HCT116 (cell line): Measurements from ENCODE around the gene ANXA3. TPM values are rescaled to one million over a fixed set of nuclear protein-coding genes. Genes with fewer than 3 reads are reported as not detected.

Experiments
- ATAC-seq: fragments of 200-7000 bp; cut with Tn5 transposase; 2 replicates; pipeline ENCODE4 v1.9.1; 2020; ENCODE audit warnings: mild to moderate bottlenecking, moderate library complexity
- BruUV-seq: library from RNA; stranded (reverse); fragments of 400-500 nt; replicated peaks from 2 replicates; lab custom pipeline; 2021; lab: Mats Ljungman, UMichigan
- CTCF ChIA-PET: fragments of 300-600 bp; sonication (Branson Sonifier 250); formaldehyde crosslinking; loops from one replicate; lab custom pipeline; 2021; ENCODE audit warnings: antibody characterized with exemption; lab: Charles Lee
- POLR2A ChIA-PET: fragments of 300-600, 350-600 bp; sonication (Branson Sonifier 250); formaldehyde crosslinking; loops from one replicate; lab custom pipeline; 2021; ENCODE audit warnings: antibody characterized with exemption; lab: Charles Lee
- RAD21 ChIA-PET, 2 experiments: fragments of 300-600 bp; sonication (Branson Sonifier 250); formaldehyde crosslinking; loops; one replicate each; lab custom pipeline; 2023; ENCODE audit warnings: low total read pairs in 2 of 2; ENCODE audit not compliant: uncharacterized antibody in 2 of 2, unreplicated experiment in 2 of 2, low non-redundant PET in 1 of 2; lab: Charles Lee
- DNase-seq: peaks from one replicate; pipeline ENCODE4 v3.0.0-alpha.2; 2010; ENCODE audit warnings: low read depth, low spot score
- H2AFZ ChIP-seq: fragments of 200-600 bp; shearing (Covaris generic), sonication (generic); 2 replicates; pipeline ENCODE4 v1.6.1; 2017; ENCODE audit warnings: low read depth, mixed run types, mixed read lengths, antibody characterized with exemption, low read length; ENCODE audit not compliant: poor library complexity, severe bottlenecking
- H3K27ac ChIP-seq: 2 replicates; pipeline ENCODE4 v1.5.1; 2012; ENCODE audit warnings: low read depth, low read length
- H3K27me3 ChIP-seq: fragments of 200-600 bp; sonication (generic); 2 replicates; pipeline ENCODE4 v1.6.1; 2016; ENCODE audit warnings: mixed run types, low read length, mixed read lengths; ENCODE audit not compliant: insufficient read depth
- H3K36me3 ChIP-seq, 2 experiments: fragments of 200-500 bp in 1 of 2; fragments of 200-600 bp in 1 of 2; sonication (Bioruptor generic) in 1 of 2; sonication (generic) in 1 of 2; 2 replicates each; pipeline versions ENCODE4 v1.5.1 to v1.6.1; 2014 to 2016; ENCODE audit warnings: low read length in 2 of 2, inconsistent platforms in 1 of 2, mixed read lengths in 1 of 2, mixed run types in 1 of 2; ENCODE audit not compliant: insufficient read depth in 2 of 2, control insufficient read depth in 1 of 2
- H3K4me1 ChIP-seq, 2 experiments: fragments of 200-600 bp in 1 of 2; sonication (generic) in 1 of 2; 2 replicates each; pipeline versions ENCODE4 v1.5.1 to v1.6.1; 2012 to 2017; ENCODE audit warnings: low read length in 2 of 2, inconsistent platforms in 1 of 2, mild to moderate bottlenecking in 1 of 2, mixed read lengths in 1 of 2, mixed run types in 1 of 2, moderate library complexity in 1 of 2; ENCODE audit not compliant: insufficient read depth in 2 of 2, control insufficient read depth in 1 of 2
- H3K4me2 ChIP-seq: fragments of 200-600 bp; sonication (generic); 2 replicates; pipeline ENCODE4 v1.6.1; 2017; ENCODE audit warnings: mixed run types, low read length, mixed read lengths
- H3K4me3 ChIP-seq, 2 experiments: fragments of 200-600 bp in 1 of 2; sonication (generic) in 1 of 2; replicated peaks in 1 of 2; 2 replicates each; pipeline ENCODE4 v1.5.1; 2011 to 2016; ENCODE audit warnings: low read length in 2 of 2, control low read depth in 1 of 2, low read depth in 1 of 2, mild to moderate bottlenecking in 1 of 2, mixed read lengths in 1 of 2, mixed run types in 1 of 2
- H3K79me2 ChIP-seq: fragments of 200-600 bp; sonication (generic); 2 replicates; pipeline ENCODE4 v1.6.1; 2017; ENCODE audit warnings: mild to moderate bottlenecking, mixed run types, low read length, moderate library complexity, mixed read lengths; ENCODE audit not compliant: insufficient read depth
- H3K9ac ChIP-seq: fragments of 200-600 bp; sonication (generic); 2 replicates; pipeline ENCODE4 v1.6.1; 2016; ENCODE audit warnings: low read length, mixed read lengths
- H3K9me2 ChIP-seq: fragments of 200-600 bp; sonication (generic), shearing (Covaris generic); 2 replicates; pipeline ENCODE4 v1.6.1; 2017; ENCODE audit warnings: mixed run types, mild to moderate bottlenecking, moderate library complexity; ENCODE audit not compliant: insufficient read depth
- H3K9me3 ChIP-seq, 2 experiments: fragments of 200-500 bp in 1 of 2; fragments of 200-600 bp in 1 of 2; sonication (Bioruptor generic) in 1 of 2; sonication (generic) in 1 of 2; 2 replicates each; pipeline ENCODE4 v1.6.1; 2014 to 2017; ENCODE audit warnings: low read length in 2 of 2, mixed read lengths in 2 of 2, inconsistent platforms in 1 of 2, low read depth in 1 of 2, mild to moderate bottlenecking in 1 of 2, mixed run types in 1 of 2, moderate library complexity in 1 of 2; ENCODE audit not compliant: control insufficient read depth in 1 of 2, insufficient read depth in 1 of 2
- H4K20me1 ChIP-seq: fragments of 200-600 bp; sonication (generic), shearing (Covaris generic); 2 replicates; pipeline ENCODE4 v1.6.1; 2017; ENCODE audit warnings: mixed run types, mild to moderate bottlenecking, moderate library complexity; ENCODE audit not compliant: insufficient read depth
- CBX3 ChIP-seq: IDR thresholded peaks from 2 replicates; pipeline ENCODE4 v1.6.1; 2012; ENCODE audit warnings: low read depth
- CTCF ChIP-seq, 3 experiments: fragments of 200-600 bp in 1 of 3; sonication (generic) in 1 of 3; IDR thresholded peaks in 2 of 3; conservative IDR thresholded peaks in 1 of 3; 2 replicates each; pipeline ENCODE4 v1.5.1; 2012 to 2017; ENCODE audit warnings: low read depth in 2 of 3, low read length in 2 of 3, antibody characterized with exemption in 1 of 3, borderline replicate concordance in 1 of 3, control low read depth in 1 of 3, mild to moderate bottlenecking in 1 of 3, mixed read lengths in 1 of 3, mixed run types in 1 of 3, moderate library complexity in 1 of 3; ENCODE audit not compliant: insufficient read depth in 1 of 3
- ELF1 ChIP-seq: IDR thresholded peaks from 2 replicates; pipeline ENCODE4 v1.6.1; 2012; ENCODE audit warnings: low read depth, borderline replicate concordance
- FOSL1 ChIP-seq: IDR thresholded peaks from 2 replicates; pipeline ENCODE4 v1.6.1; 2012; ENCODE audit warnings: low read depth
- JUND ChIP-seq: IDR thresholded peaks from 2 replicates; pipeline ENCODE4 v1.6.1; 2012
- MAX ChIP-seq: IDR thresholded peaks from 2 replicates; pipeline ENCODE4 v1.6.1; 2012
- REST ChIP-seq: IDR thresholded peaks from 2 replicates; pipeline ENCODE4 v1.6.1; 2012; ENCODE audit warnings: low read depth
- SIN3A ChIP-seq: IDR thresholded peaks from 2 replicates; pipeline ENCODE4 v1.6.1; 2012; ENCODE audit warnings: low read depth
- SP1 ChIP-seq: IDR thresholded peaks from 2 replicates; pipeline ENCODE4 v1.6.1; 2012; ENCODE audit warnings: low read depth
- SRF ChIP-seq: IDR thresholded peaks from 2 replicates; pipeline ENCODE4 v1.6.1; 2012; ENCODE audit warnings: low read depth
- intact Hi-C: fragments of 100-400 bp; cut with micrococcal nuclease; formaldehyde crosslinking; loops from 2 replicates; pipeline ENCODE4 v1.10.0; 2022
- total RNA-seq: library from RNA; stranded (reverse); gene quantifications from one replicate; pipeline ENCODE4 v1.2.1, GENCODE V29; 2021; ENCODE audit not compliant: unreplicated experiment

Gene ANXA3
- total RNA-seq, 1 experiment from 2014 or later: 158 TPM

GRCh38 chr4:78543424-78544125, 8.0 kb upstream of the ANXA3 start:
- peaks cover 42 to 48% of the 10 kb centered on the region in 2 experiments for H3K4me1 ChIP-seq
- intact Hi-C loops: no loop called here
- H3K4me2 ChIP-seq: peak overlapping the region; percentile 64
- H3K4me3 ChIP-seq: 0 out of 4 replicates have a peak overlapping the region, but pooled peaks of 1 of the 2 experiments have one; percentile 9
- H3K9ac ChIP-seq: peak overlapping the region; percentile 56
- peaks cover 0 to 5% of the 10 kb centered on the region in 2 experiments; a peak in 1 of 4 replicates for H3K36me3 ChIP-seq
- ATAC-seq: peak; percentile 72
- TF ChIP-seq MAX (no peak), ELF1 (no peak), JUND (peak; percentile 53), FOSL1 (peak; percentile 54), SIN3A (0 out of 2 replicates have a peak, but pooled peaks have one; percentile 19), CBX3 (no peak), SP1 (peak; percentile 45; the same call in 1 of the 2 replicates), SRF (no peak), REST (no peak), CTCF (IDR thresholded peaks at IDR 0.05 in 2 of 3, conservative IDR thresholded peaks at IDR 0.05 in 1 of 3; ENCODE audit: borderline replicate concordance in 1 of 3, insufficient read depth in 1 of 3, low read depth in 2 of 3, low read length in 2 of 3) (no peak)
- ChIA-PET POLR2A (interaction anchor here (1.9 kb wide), 1 partner anchor 10 kb away, joined by 4 read pairs; no protein-coding TSS in a partner anchor), CTCF (interaction anchor here (0.8 to 1.7 kb wide), 3 partner anchors 8 to 549 kb away, joined by 3 to 4 read pairs (median 3); partner anchors contain the start of gene ANXA3), RAD21 (no interaction called here)
- no peaks in the 10 kb centered on the region for H4K20me1 ChIP-seq
- TSS peak; percentile 33 for BruUV-seq
- no peaks in the 10 kb centered on the region for H3K9me2 ChIP-seq
- H3K9me3 ChIP-seq: no peaks in the 10 kb centered on the region
- no peaks in the 10 kb centered on the region for H3K79me2 ChIP-seq
- DNase-seq: no peak
- H3K27me3 ChIP-seq: no peaks in the 10 kb centered on the region
- H3K27ac ChIP-seq: peak overlapping the region; percentile 80
- no peak overlapping the region for H2AFZ ChIP-seq
